H9 (cell line): ENCODE results near the gene EIF3F. TPM values are rescaled to one million over a fixed set of nuclear protein-coding genes. Genes with fewer than 3 reads are reported as not detected.

ENCODE experiments used
- DNase-seq: peaks from one replicate; pipeline ENCODE4 v3.0.0-alpha.2; 2017
- H2AFZ ChIP-seq: one replicate; pipeline ENCODE4 v1.6.1; 2013; ENCODE audit warnings: mild to moderate bottlenecking, low read length, control low read depth, moderate library complexity
- H2AK5ac ChIP-seq: 2 replicates; pipeline ENCODE4 v1.6.1; 2013; ENCODE audit warnings: low read length, control low read depth, mixed read lengths; ENCODE audit not compliant: insufficient read length
- H2BK120ac ChIP-seq: one replicate; pipeline ENCODE4 v1.6.1; 2013; ENCODE audit warnings: low read depth, mild to moderate bottlenecking, low read length, control low read depth, inconsistent platforms; ENCODE audit not compliant: poor library complexity, severe bottlenecking
- H2BK12ac ChIP-seq: 2 replicates; pipeline ENCODE4 v1.6.1; 2013; ENCODE audit warnings: low read length, control low read depth, mixed read lengths, low read depth; ENCODE audit not compliant: insufficient read length
- H2BK15ac ChIP-seq: 2 replicates; pipeline ENCODE4 v1.6.1; 2013; ENCODE audit warnings: low read depth, low read length, control low read depth
- H2BK20ac ChIP-seq: one replicate; pipeline ENCODE4 v1.6.1; 2013; ENCODE audit warnings: low read depth, mild to moderate bottlenecking, low read length, control low read depth, inconsistent platforms; ENCODE audit not compliant: poor library complexity, severe bottlenecking
- H2BK5ac ChIP-seq: 2 replicates; pipeline ENCODE4 v1.6.1; 2013; ENCODE audit warnings: low read length, control low read depth, mixed read lengths; ENCODE audit not compliant: insufficient read length
- H3K14ac ChIP-seq: 2 replicates; pipeline ENCODE4 v1.6.1; 2013; ENCODE audit warnings: low read length, control low read depth; ENCODE audit not compliant: insufficient read depth
- H3K18ac ChIP-seq: 2 replicates; pipeline ENCODE4 v1.6.1; 2013; ENCODE audit warnings: low read depth, mild to moderate bottlenecking, mixed read lengths, low read length, control low read depth; ENCODE audit not compliant: insufficient read length
- H3K23ac ChIP-seq: 2 replicates; pipeline ENCODE4 v1.6.1; 2013; ENCODE audit warnings: low read length, control low read depth, mixed read lengths, low read depth; ENCODE audit not compliant: insufficient read length
- H3K23me2 ChIP-seq: 2 replicates; pipeline ENCODE4 v1.6.1; 2013; ENCODE audit warnings: low read depth, mild to moderate bottlenecking, mixed read lengths, low read length, control low read depth; ENCODE audit not compliant: insufficient read length, poor library complexity, severe bottlenecking
- H3K27ac ChIP-seq: 2 replicates; pipeline ENCODE4 v1.5.1; 2013; ENCODE audit warnings: low read length, control low read depth, mixed read lengths, low read depth; ENCODE audit not compliant: insufficient read length
- H3K27me3 ChIP-seq: 2 replicates; pipeline ENCODE4 v1.6.1; 2013; ENCODE audit warnings: low read length, control low read depth, inconsistent platforms; ENCODE audit not compliant: insufficient read depth
- H3K4ac ChIP-seq: 2 replicates; pipeline ENCODE4 v1.6.1; 2013; ENCODE audit warnings: low read depth, mild to moderate bottlenecking, control low read depth, inconsistent platforms, low read length, moderate library complexity
- H3K4me1 ChIP-seq: 2 replicates; pipeline ENCODE4 v1.6.1; 2013; ENCODE audit warnings: low read length, control low read depth, inconsistent platforms; ENCODE audit not compliant: insufficient read depth
- H3K4me2 ChIP-seq: 2 replicates; pipeline ENCODE4 v1.6.1; 2013; ENCODE audit warnings: low read length, control low read depth, mixed read lengths; ENCODE audit not compliant: insufficient read length, insufficient read depth
- H3K56ac ChIP-seq: 2 replicates; pipeline ENCODE4 v1.6.1; 2013; ENCODE audit warnings: low read depth, mild to moderate bottlenecking, mixed read lengths, low read length, control low read depth; ENCODE audit not compliant: insufficient read length
- H3K79me1 ChIP-seq: 2 replicates; pipeline ENCODE4 v1.6.1; 2013; ENCODE audit warnings: low read depth, mild to moderate bottlenecking, moderate library complexity, low read length, control low read depth, inconsistent platforms; ENCODE audit not compliant: insufficient read depth, poor library complexity, severe bottlenecking
- H3K79me2 ChIP-seq: 2 replicates; pipeline ENCODE4 v1.6.1; 2013; ENCODE audit warnings: low read length, control low read depth, inconsistent platforms; ENCODE audit not compliant: insufficient read depth
- H3K9ac ChIP-seq: 2 replicates; pipeline ENCODE4 v1.6.1; 2013; ENCODE audit warnings: low read length, control low read depth, mixed read lengths; ENCODE audit not compliant: insufficient read length; ENCODE audit errors: extremely low read depth
- H3K9me3 ChIP-seq: one replicate; pipeline ENCODE4 v1.6.1; 2013; ENCODE audit warnings: low read depth, low read length, inconsistent platforms; ENCODE audit not compliant: control insufficient read depth
- H3T11ph ChIP-seq: one replicate; pipeline ENCODE4 v1.6.1; 2013; ENCODE audit warnings: mild to moderate bottlenecking, low read length, control low read depth, inconsistent platforms
- H4K20me1 ChIP-seq: one replicate; pipeline ENCODE4 v1.6.1; 2013; ENCODE audit not compliant: control insufficient read depth, insufficient read length, insufficient read depth
- H4K5ac ChIP-seq: 2 replicates; pipeline ENCODE4 v1.6.1; 2013; ENCODE audit warnings: low read depth, mild to moderate bottlenecking, mixed read lengths, low read length, control low read depth; ENCODE audit not compliant: insufficient read length
- H4K8ac ChIP-seq: replicated peaks from 2 replicates; pipeline ENCODE4 v1.6.1; 2013; ENCODE audit warnings: low read length, control low read depth, mixed read lengths, low read depth; ENCODE audit not compliant: insufficient read length
- H4K91ac ChIP-seq: 2 replicates; pipeline ENCODE4 v1.6.1; 2013; ENCODE audit warnings: low read depth, mild to moderate bottlenecking, moderate library complexity, mixed read lengths, low read length, control low read depth; ENCODE audit not compliant: insufficient read length
- H3K27ac Mint-ChIP-seq, 3 experiments: 2 replicates in 2 of 3; 3 replicates in 1 of 3; pipeline ENCODE4 v1.8.0; 2020 to 2021; ENCODE audit warnings: mixed read lengths in 3 of 3, mild to moderate bottlenecking in 1 of 3, moderate library complexity in 1 of 3
- H3K27me3 Mint-ChIP-seq: 2 replicates; pipeline ENCODE4 v1.8.0; 2021; ENCODE audit warnings: low read depth, mild to moderate bottlenecking, moderate library complexity, mixed read lengths
- H3K36me3 Mint-ChIP-seq, 3 experiments: 2 replicates in 2 of 3; 3 replicates in 1 of 3; pipeline ENCODE4 v1.8.0; 2020 to 2021; ENCODE audit warnings: low read depth in 3 of 3, mixed read lengths in 3 of 3; ENCODE audit not compliant: insufficient read depth in 1 of 3
- H3K4me1 Mint-ChIP-seq, 2 experiments: 2 replicates each; pipeline ENCODE4 v1.8.0; 2020; ENCODE audit warnings: mixed read lengths in 2 of 2
- H3K4me3 Mint-ChIP-seq, 2 experiments: 2 replicates in 1 of 2; 3 replicates in 1 of 2; pipeline ENCODE4 v1.8.0; 2020 to 2021; ENCODE audit warnings: mild to moderate bottlenecking in 2 of 2, mixed read lengths in 2 of 2, moderate library complexity in 1 of 2
- H3K9me3 Mint-ChIP-seq, 2 experiments: 2 replicates in 1 of 2; 3 replicates in 1 of 2; pipeline ENCODE4 v1.8.0; 2020; ENCODE audit warnings: mild to moderate bottlenecking in 2 of 2, mixed read lengths in 2 of 2, moderate library complexity in 1 of 2
- WGBS: extraction: QIAGEN DNeasy Blood & Tissue Kit; methylation state at CpG from one replicate; pipeline ENCODE4 v1.1.7; 2013; ENCODE audit warnings: missing lambda C conversion rate, low lambda C conversion rate, mixed read lengths; ENCODE audit not compliant: insufficient read length; ENCODE audit errors: extremely low coverage; 5-methylcytosine and 5-hydroxymethylcytosine counted together
- total RNA-seq: library from RNA; stranded (reverse); gene quantifications from 2 replicates; pipeline ENCODE4 v1.2.1, GENCODE V29; 2021
- TF ChIP-seq, protein P1 (sequence below): fragments of 200-600 bp; sonication (generic); conservative IDR thresholded peaks from 3 replicates; pipeline ENCODE4 v1.8.0; 2021; ENCODE audit warnings: antibody characterized with exemption, mild to moderate bottlenecking

The EIF3F gene
- total RNA-seq, 1 experiment from 2014 or later: 348 TPM

DNA sequence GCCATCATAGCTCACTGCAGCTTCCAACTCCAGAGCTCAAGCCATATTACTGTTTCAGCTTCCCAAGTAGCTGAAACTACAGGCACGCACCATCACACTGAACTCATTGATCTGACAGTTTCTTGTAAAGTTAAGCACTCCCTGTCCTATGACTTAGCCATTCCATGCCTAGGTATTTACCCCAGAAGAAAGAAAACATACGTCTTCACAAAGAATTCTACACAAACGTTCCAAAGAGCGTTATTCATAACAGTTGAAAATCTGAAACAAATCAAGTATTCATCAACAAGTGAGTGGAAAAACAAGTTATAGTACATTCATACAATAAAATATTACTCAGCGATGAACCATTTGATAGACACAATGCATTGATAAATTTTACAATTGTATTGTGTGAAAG, 14.1 kb upstream of the EIF3F start:
- no peak overlapping the region for H2BK15ac ChIP-seq
- H3K79me2 ChIP-seq: no peaks in the 10 kb centered on the region
- no peaks in the 10 kb centered on the region for H3K9me3 ChIP-seq
- no peaks in the 10 kb centered on the region for H3K27me3 Mint-ChIP-seq
- H3K23me2 ChIP-seq: no peaks in the 10 kb centered on the region
- no peak overlapping the region for H4K5ac ChIP-seq
- no peak overlapping the region for H3K27ac ChIP-seq
- peaks cover 39 to 44% of the 10 kb centered on the region in 2 experiments for H3K4me1 Mint-ChIP-seq
- no peak overlapping the region for H3K56ac ChIP-seq
- H2AK5ac ChIP-seq: no peak overlapping the region
- no peak overlapping the region for H2BK120ac ChIP-seq
- H3K79me1 ChIP-seq: no peaks in the 10 kb centered on the region
- H4K20me1 ChIP-seq: no peaks in the 10 kb centered on the region
- H3K9me3 Mint-ChIP-seq: no peaks in the 10 kb centered on the region
- H3K14ac ChIP-seq: no peak overlapping the region
- H3K36me3 Mint-ChIP-seq: no peaks in the 10 kb centered on the region
- H3K23ac ChIP-seq: no peak overlapping the region
- no peak overlapping the region for H2BK12ac ChIP-seq
- peak overlapping the region in 1 of 3 experiments; percentile 34; a peak in 1 of 7 replicates for H3K27ac Mint-ChIP-seq
- no peak overlapping the region for H2BK5ac ChIP-seq
- peaks cover 5% of the 10 kb centered on the region for H3K4me1 ChIP-seq
- H3K18ac ChIP-seq: no peak overlapping the region
- no peak overlapping the region for H2AFZ ChIP-seq
- H3K4me2 ChIP-seq: no peak overlapping the region
- no peak for DNase-seq
- H2BK20ac ChIP-seq: no peak overlapping the region
- TF ChIP-seq, protein P1, sequence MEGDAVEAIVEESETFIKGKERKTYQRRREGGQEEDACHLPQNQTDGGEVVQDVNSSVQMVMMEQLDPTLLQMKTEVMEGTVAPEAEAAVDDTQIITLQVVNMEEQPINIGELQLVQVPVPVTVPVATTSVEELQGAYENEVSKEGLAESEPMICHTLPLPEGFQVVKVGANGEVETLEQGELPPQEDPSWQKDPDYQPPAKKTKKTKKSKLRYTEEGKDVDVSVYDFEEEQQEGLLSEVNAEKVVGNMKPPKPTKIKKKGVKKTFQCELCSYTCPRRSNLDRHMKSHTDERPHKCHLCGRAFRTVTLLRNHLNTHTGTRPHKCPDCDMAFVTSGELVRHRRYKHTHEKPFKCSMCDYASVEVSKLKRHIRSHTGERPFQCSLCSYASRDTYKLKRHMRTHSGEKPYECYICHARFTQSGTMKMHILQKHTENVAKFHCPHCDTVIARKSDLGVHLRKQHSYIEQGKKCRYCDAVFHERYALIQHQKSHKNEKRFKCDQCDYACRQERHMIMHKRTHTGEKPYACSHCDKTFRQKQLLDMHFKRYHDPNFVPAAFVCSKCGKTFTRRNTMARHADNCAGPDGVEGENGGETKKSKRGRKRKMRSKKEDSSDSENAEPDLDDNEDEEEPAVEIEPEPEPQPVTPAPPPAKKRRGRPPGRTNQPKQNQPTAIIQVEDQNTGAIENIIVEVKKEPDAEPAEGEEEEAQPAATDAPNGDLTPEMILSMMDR: no peak
- no peak overlapping the region for H3K9ac ChIP-seq
- H4K91ac ChIP-seq: no peak overlapping the region
- H4K8ac ChIP-seq: no peak overlapping the region
- no peak overlapping the region for H3T11ph ChIP-seq
- no peak overlapping the region for H3K4ac ChIP-seq
- WGBS: no CpG with 5 or more reads among the region's 5 CpGs
- no peaks in the 10 kb centered on the region for H3K27me3 ChIP-seq
- H3K4me3 Mint-ChIP-seq: no peak overlapping the region
